MG63 (cell line): ENCODE results near the gene ZNF808. TPM values are rescaled to one million over a fixed set of nuclear protein-coding genes. Genes with fewer than 3 reads are reported as not detected.

ENCODE experiments used
- total RNA-seq: library from RNA; depleted of rRNA; stranded (reverse); fragments of >200 nt; shearing (Covaris generic); gene quantifications from 2 replicates; pipeline ENCODE4 v1.2.3, GENCODE V29; 2014; ENCODE audit warnings: low replicate concordance; rRNA removed

The ZNF808 gene
- total RNA-seq, 1 experiment from 2014 or later = 6.2 TPM

Other genes with a start within 250 kb of the ZNF808 start
- gene ZNF480, start 230.5 kb upstream of the ZNF808 start, total RNA-seq = 2.7 and 3.8 TPM in 2 replicates
- 0.15 and 2.4 TPM in 2 replicates for gene ZNF610, start 191.4 kb upstream of the ZNF808 start, total RNA-seq
- 1.9 and 2.3 TPM in 2 replicates for gene ZNF880, start 157.7 kb upstream of the ZNF808 start, total RNA-seq
- gene ZNF528, start 129.8 kb upstream of the ZNF808 start, total RNA-seq = 1.9 and 2.8 TPM in 2 replicates
- gene ZNF534, start 98.5 kb upstream of the ZNF808 start, total RNA-seq = not detected in 2 replicates
- gene ZNF578, start 74.1 kb upstream of the ZNF808 start, total RNA-seq = 0.07 TPM in 1 of 2 replicates, not detected in the other
- gene ZNF701, start 42.6 kb downstream of the ZNF808 start, total RNA-seq = 3.1 and 6.4 TPM in 2 replicates
- 18.5 and 29.2 TPM in 2 replicates for gene ZNF83, start 110.7 kb downstream of the ZNF808 start, total RNA-seq
- 5.3 and 5.5 TPM in 2 replicates for gene ZNF611, start 207.4 kb downstream of the ZNF808 start, total RNA-seq